H1 (cell line): Measurements from ENCODE around the gene RIPK4. TPM values are rescaled to one million over a fixed set of nuclear protein-coding genes. Genes with fewer than 3 reads are reported as not detected.

Experiments
- CTCF ChIA-PET: fragments of 300-600 bp; sonication (Branson Sonifier 250); formaldehyde crosslinking; loops from one replicate; lab custom pipeline; 2021; ENCODE audit not compliant: partially characterized antibody; lab: Charles Lee
- POLR2A ChIA-PET: fragments of 300-600 bp; sonication (Branson Sonifier 250); formaldehyde crosslinking; loops from one replicate; lab custom pipeline; 2021; ENCODE audit warnings: inconsistent platforms; ENCODE audit not compliant: partially characterized antibody; lab: Charles Lee
- DNase-seq, 2 experiments: peaks; one replicate each; pipeline versions ENCODE4 v3.0.0 to v3.0.0-alpha.2; 2010 to 2022; ENCODE audit warnings: low spot score in 2 of 2, low read depth in 1 of 2, mixed read lengths in 1 of 2
- FAIRE-seq: peaks from 2 replicates; lab custom pipeline; 2011; peaks lifted over from hg19 to GRCh38; lab: Jason Lieb, UNC
- H2AFZ ChIP-seq: 2 replicates; pipeline ENCODE4 v1.8.1; 2012; ENCODE audit warnings: low read length, inconsistent platforms
- H2AK5ac ChIP-seq: 2 replicates; pipeline ENCODE4 v1.6.1; 2013; ENCODE audit warnings: low read depth, low read length
- H2BK120ac ChIP-seq: replicated peaks from 2 replicates; pipeline ENCODE3; 2013; ENCODE audit warnings: low read depth, low read length, inconsistent platforms
- H2BK12ac ChIP-seq: 2 replicates; pipeline ENCODE4 v1.6.1; 2013; ENCODE audit warnings: low read depth, low read length
- H2BK15ac ChIP-seq: 2 replicates; pipeline ENCODE4 v1.6.1; 2013; ENCODE audit warnings: low read length
- H2BK20ac ChIP-seq: 2 replicates; pipeline ENCODE4 v1.6.1; 2013; ENCODE audit warnings: low read length
- H2BK5ac ChIP-seq: 2 replicates; pipeline ENCODE4 v1.6.1; 2013; ENCODE audit warnings: low read depth, low read length
- H3K14ac ChIP-seq: 2 replicates; pipeline ENCODE4 v1.6.1; 2013; ENCODE audit warnings: inconsistent platforms; ENCODE audit not compliant: insufficient read length
- H3K18ac ChIP-seq: 2 replicates; pipeline ENCODE4 v1.6.1; 2013; ENCODE audit warnings: low read length; ENCODE audit errors: extremely low read depth
- H3K23ac ChIP-seq: 2 replicates; pipeline ENCODE4 v1.6.1; 2013; ENCODE audit warnings: inconsistent platforms; ENCODE audit not compliant: insufficient read length
- H3K23me2 ChIP-seq: 2 replicates; pipeline ENCODE4 v1.6.1; 2013; ENCODE audit warnings: low read depth, low read length
- H3K27ac ChIP-seq: 2 replicates; pipeline ENCODE4 v1.6.1; 2011; ENCODE audit warnings: low read depth, low read length, inconsistent platforms
- H3K27me3 ChIP-seq, 4 experiments: replicated peaks in 1 of 4; 1 replicate in 1 of 4; 2 replicates in 3 of 4; pipeline versions ENCODE4 v1.6.1 to v1.8.1; 2011 to 2013; ENCODE audit warnings: low read length in 3 of 4, mild to moderate bottlenecking in 3 of 4, inconsistent platforms in 2 of 4, mixed read lengths in 2 of 4, moderate library complexity in 1 of 4; ENCODE audit not compliant: control insufficient read depth in 3 of 4, insufficient read depth in 3 of 4; ENCODE audit errors: extremely low read depth in 1 of 4
- H3K36me3 ChIP-seq, 4 experiments: 2 replicates each; pipeline versions ENCODE4 v1.6.1 to v1.8.1; 2011 to 2013; ENCODE audit warnings: mild to moderate bottlenecking in 4 of 4, low read length in 3 of 4, moderate library complexity in 2 of 4, control low read depth in 1 of 4, inconsistent platforms in 1 of 4; ENCODE audit not compliant: insufficient read depth in 4 of 4, control insufficient read depth in 2 of 4
- H3K4ac ChIP-seq: replicated peaks from 2 replicates; pipeline ENCODE3; 2013; ENCODE audit warnings: low read length, low read depth, mixed read lengths, inconsistent platforms; ENCODE audit not compliant: insufficient read length
- H3K4me1 ChIP-seq, 4 experiments: replicated peaks in 1 of 4; 1 replicate in 1 of 4; 2 replicates in 3 of 4; pipeline versions ENCODE4 v1.6.1 to v1.8.1; 2011 to 2013; ENCODE audit warnings: low read length in 3 of 4, inconsistent platforms in 2 of 4, mixed read lengths in 1 of 4; ENCODE audit not compliant: insufficient read depth in 4 of 4, control insufficient read depth in 3 of 4
- H3K4me2 ChIP-seq, 2 experiments: 2 replicates each; pipeline versions ENCODE4 v1.6.1 to v1.8.1; 2011 to 2013; ENCODE audit warnings: low read depth in 2 of 2, low read length in 2 of 2, control low read depth in 1 of 2, inconsistent platforms in 1 of 2, mild to moderate bottlenecking in 1 of 2; ENCODE audit not compliant: insufficient read depth in 1 of 2
- H3K4me3 ChIP-seq, 4 experiments: fragments of 200-600, 300-600 bp in 1 of 4; sonication (generic), shearing (Covaris generic), sonication (Bioruptor Twin) in 1 of 4; 2 replicates each; pipeline versions ENCODE4 v1.5.1 to v1.8.1; 2011 to 2016; ENCODE audit warnings: low read length in 4 of 4, low read depth in 3 of 4, control low read depth in 2 of 4, inconsistent platforms in 2 of 4, mild to moderate bottlenecking in 2 of 4, mixed read lengths in 1 of 4, moderate library complexity in 1 of 4; ENCODE audit not compliant: insufficient read depth in 2 of 4; ENCODE audit errors: extremely low read depth in 1 of 4
- H3K56ac ChIP-seq: replicated peaks from 2 replicates; pipeline ENCODE3; 2013; ENCODE audit warnings: low read depth, mild to moderate bottlenecking, mixed read lengths, low read length, inconsistent platforms; ENCODE audit not compliant: insufficient read length
- H3K79me1 ChIP-seq: 2 replicates; pipeline ENCODE4 v1.6.1; 2013; ENCODE audit warnings: low read depth, low read length, control low read depth
- H3K79me2 ChIP-seq, 2 experiments: 2 replicates each; pipeline versions ENCODE4 v1.6.1 to v1.8.1; 2012 to 2013; ENCODE audit warnings: low read length in 2 of 2, mild to moderate bottlenecking in 2 of 2, inconsistent platforms in 1 of 2; ENCODE audit not compliant: insufficient read depth in 2 of 2, control insufficient read depth in 1 of 2
- H3K9ac ChIP-seq, 4 experiments: replicated peaks in 1 of 4; 1 replicate in 1 of 4; 2 replicates in 3 of 4; pipeline versions ENCODE4 v1.6.1 to v1.8.1; 2011 to 2013; ENCODE audit warnings: low read depth in 3 of 4, low read length in 3 of 4, control low read depth in 2 of 4, mild to moderate bottlenecking in 2 of 4, moderate library complexity in 2 of 4, inconsistent platforms in 1 of 4; ENCODE audit errors: extremely low read depth in 1 of 4
- H3K9me3 ChIP-seq, 2 experiments: 2 replicates each; pipeline versions ENCODE4 v1.6.1 to v1.8.1; 2012 to 2013; ENCODE audit warnings: mild to moderate bottlenecking in 2 of 2, moderate library complexity in 2 of 2, control low read depth in 1 of 2, inconsistent platforms in 1 of 2, low read depth in 1 of 2, low read length in 1 of 2, mixed read lengths in 1 of 2; ENCODE audit not compliant: insufficient read depth in 2 of 2
- H4K20me1 ChIP-seq, 2 experiments: replicated peaks in 1 of 2; 2 replicates each; pipeline versions ENCODE3 to v1.8.1; 2011 to 2013; ENCODE audit warnings: inconsistent platforms in 2 of 2, low read length in 2 of 2, mild to moderate bottlenecking in 1 of 2; ENCODE audit not compliant: insufficient read depth in 2 of 2, control insufficient read depth in 1 of 2
- H4K5ac ChIP-seq: 2 replicates; pipeline ENCODE4 v1.6.1; 2013; ENCODE audit warnings: low read length, low read depth, mixed read lengths, inconsistent platforms; ENCODE audit not compliant: insufficient read length
- H4K8ac ChIP-seq: 2 replicates; pipeline ENCODE4 v1.8.0; 2013; ENCODE audit warnings: mild to moderate bottlenecking, moderate library complexity, low read length, inconsistent platforms; ENCODE audit not compliant: insufficient read depth; ENCODE audit errors: extremely low read depth
- H4K91ac ChIP-seq: replicated peaks from 2 replicates; pipeline ENCODE3; 2013; ENCODE audit warnings: low read length, mixed read lengths, inconsistent platforms; ENCODE audit not compliant: insufficient read length
- BACH1 ChIP-seq: IDR thresholded peaks from 2 replicates; pipeline ENCODE4 v1.6.1; 2012; ENCODE audit warnings: low read length, improper control_type of control experiment
- BCL11A ChIP-seq, 2 experiments: IDR thresholded peaks; one replicate each; pipeline ENCODE4 v1.6.1; 2011; ENCODE audit warnings: low read depth in 2 of 2, low read length in 2 of 2, mild to moderate bottlenecking in 2 of 2
- CHD2 ChIP-seq: IDR thresholded peaks from 2 replicates; pipeline ENCODE4 v1.6.1; 2012; ENCODE audit warnings: low read length, improper control_type of control experiment
- CREB1 ChIP-seq: IDR thresholded peaks from 2 replicates; pipeline ENCODE4 v1.6.1; 2012; ENCODE audit warnings: inconsistent platforms
- EP300 ChIP-seq, 2 experiments: IDR thresholded peaks; 1 replicate in 1 of 2; 2 replicates in 1 of 2; pipeline ENCODE4 v1.6.1; 2011 to 2012; ENCODE audit warnings: low read depth in 2 of 2, low read length in 2 of 2, mild to moderate bottlenecking in 2 of 2, borderline replicate concordance in 1 of 2, inconsistent platforms in 1 of 2, moderate library complexity in 1 of 2
- HDAC2 ChIP-seq, 2 experiments: fragments of 300-600 bp in 1 of 2; sonication (generic) in 1 of 2; IDR thresholded peaks; 2 replicates each; pipeline ENCODE4 v1.6.1; 2011 to 2012; ENCODE audit warnings: low read depth in 2 of 2, low read length in 2 of 2, mild to moderate bottlenecking in 2 of 2, moderate library complexity in 2 of 2, borderline replicate concordance in 1 of 2, inconsistent platforms in 1 of 2
- JUN ChIP-seq: IDR thresholded peaks from 2 replicates; pipeline ENCODE4 v1.6.1; 2011; ENCODE audit warnings: low read depth, mild to moderate bottlenecking, improper control_type of control experiment, low read length
- MAFK ChIP-seq: IDR thresholded peaks from 2 replicates; pipeline ENCODE4 v1.6.1; 2012; ENCODE audit warnings: low read depth, mild to moderate bottlenecking, improper control_type of control experiment, low read length
- NANOG ChIP-seq: IDR thresholded peaks from 2 replicates; pipeline ENCODE4 v1.6.1; 2011; ENCODE audit warnings: low read length, low read depth, mild to moderate bottlenecking, inconsistent platforms; ENCODE audit not compliant: insufficient read depth, poor library complexity, severe bottlenecking
- NRF1 ChIP-seq: IDR thresholded peaks from 2 replicates; pipeline ENCODE4 v1.6.1; 2011; ENCODE audit warnings: mild to moderate bottlenecking, low read depth, low read length, improper control_type of control experiment
- RBBP5 ChIP-seq: IDR thresholded peaks from 2 replicates; pipeline ENCODE4 v1.7.1; 2012; ENCODE audit warnings: low read depth, mild to moderate bottlenecking, inconsistent platforms, low read length, moderate library complexity, borderline replicate concordance
- SRF ChIP-seq: IDR thresholded peaks from 2 replicates; pipeline ENCODE4 v1.6.1; 2011; ENCODE audit warnings: mild to moderate bottlenecking, low read depth, low read length, moderate library complexity
- WGBS, 2 experiments: shearing (Covaris generic) in 1 of 2; methylation state at CpG; one replicate each; pipeline versions ENCODE4 v1.1.6 to v1.1.7; 2013 to 2015; ENCODE audit warnings: low lambda C conversion rate in 2 of 2, mixed read lengths in 2 of 2, inconsistent platforms in 1 of 2, low coverage in 1 of 2, missing lambda C conversion rate in 1 of 2; ENCODE audit not compliant: insufficient replicate concordance in 2 of 2, insufficient coverage in 1 of 2, insufficient read length in 1 of 2; ENCODE audit errors: extremely low coverage in 1 of 2, missing lambda C conversion rate in 1 of 2; 5-methylcytosine and 5-hydroxymethylcytosine counted together
- polyA plus RNA-seq, 7 experiments: library from polyadenylated mRNA; depleted of rRNA in 3 of 7; stranded (reverse) in 5 of 7; unstranded in 2 of 7; fragments of >200 nt in 5 of 7; fragments of 200-250 nt in 2 of 7; gene quantifications; 1 replicate in 5 of 7; 2 replicates in 1 of 7; 4 replicates in 1 of 7; pipeline versions ENCODE4 v1.2.1 to v1.2.3, GENCODE V29; 2011 to 2013; ENCODE audit warnings: missing spikeins in 2 of 7, mixed read lengths in 2 of 7
- total RNA-seq: library from RNA; stranded (reverse); fragmentation: NEBNext Ultra II Directional; extraction: Animal tissue kit (Norgen Biotek cat#: 25700); gene quantifications from 2 replicates; pipeline ENCODE4 v1.2.1, GENCODE V29; 2021
- TF ChIP-seq, protein P1 (sequence below): IDR thresholded peaks from 2 replicates; pipeline ENCODE4 v1.6.1; 2011; ENCODE audit warnings: low read length, improper control_type of control experiment

Gene RIPK4
- total and polyA plus RNA-seq, 2 of the 8 experiments (the other 6 are each of a cell fraction or from before 2014, with no cell fraction given) = 2.7 to 5.6 TPM

DNA sequence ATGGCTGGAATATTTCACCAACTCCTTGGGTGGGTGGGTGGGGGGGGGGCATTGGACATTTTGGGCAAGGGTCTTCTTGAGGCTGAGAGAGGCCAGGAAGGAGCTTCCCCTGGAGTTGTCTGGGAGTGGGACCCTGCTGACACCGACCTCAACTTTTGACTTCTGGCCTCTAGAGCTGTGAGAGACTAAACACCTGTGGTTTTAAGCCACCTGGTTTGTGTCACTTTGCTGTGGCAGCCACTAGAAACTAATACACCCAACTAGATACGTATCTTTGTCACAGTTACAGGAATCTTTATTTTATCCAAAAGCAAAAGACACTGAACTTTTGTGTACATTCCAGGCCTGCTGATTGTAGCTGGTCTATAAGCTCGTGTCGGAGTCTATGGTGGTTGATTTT, 9.9 kb upstream of the RIPK4 start:
- H2BK5ac ChIP-seq = no peak overlapping the region
- peaks cover 1 to 8% (median 3%) of the 10 kb centered on the region in 4 experiments; a peak in 6 of 7 replicates for H3K27me3 ChIP-seq
- WGBS, 2 experiments = 85% methylated on average over 4 of the region's 4 CpGs; no CpG with 5 or more reads in 1 of the 2 experiments
- H3K4ac ChIP-seq = no peak overlapping the region
- no peaks in the 10 kb centered on the region for H3K9me3 ChIP-seq
- H4K91ac ChIP-seq = no peak overlapping the region
- H3K4me3 ChIP-seq = no peak overlapping the region
- H3K79me1 ChIP-seq = no peaks in the 10 kb centered on the region
- FAIRE-seq = no peak
- no peak overlapping the region for H2BK15ac ChIP-seq
- H4K20me1 ChIP-seq = no peaks in the 10 kb centered on the region
- H3K14ac ChIP-seq = no peak overlapping the region
- H4K8ac ChIP-seq = no peak overlapping the region
- H3K23ac ChIP-seq = no peak overlapping the region
- H3K18ac ChIP-seq = no peak overlapping the region
- no peak overlapping the region for H4K5ac ChIP-seq
- no peak overlapping the region for H2AFZ ChIP-seq
- CTCF ChIA-PET = interaction anchor here (0.7 to 7.0 kb wide), 19 partner anchors 8 to 165 kb away, joined by 3 to 82 read pairs (median 5); partner anchors contain the start of gene RIPK4
- no peak overlapping the region for H3K4me2 ChIP-seq
- no peak overlapping the region for H2AK5ac ChIP-seq
- no peak for DNase-seq
- H2BK120ac ChIP-seq = no peak overlapping the region
- H3K27ac ChIP-seq = no peak overlapping the region
- H3K36me3 ChIP-seq = no peaks in the 10 kb centered on the region
- H3K23me2 ChIP-seq = no peaks in the 10 kb centered on the region
- peaks cover 8 to 16% (median 11%) of the 10 kb centered on the region in 4 experiments for H3K4me1 ChIP-seq
- no peak overlapping the region for H2BK20ac ChIP-seq
- no peak overlapping the region for H2BK12ac ChIP-seq
- H3K79me2 ChIP-seq = no peaks in the 10 kb centered on the region
- POLR2A ChIA-PET = interaction anchor here (0.8 to 2.1 kb wide), 3 partner anchors 11 to 60 kb away, joined by 3 to 7 read pairs (median 5); no protein-coding TSS in a partner anchor
- no peak overlapping the region for H3K56ac ChIP-seq
- no peak overlapping the region for H3K9ac ChIP-seq
- TF ChIP-seq RBBP5 = no peak
- no peak for TF ChIP-seq MAFK
- no peak for TF ChIP-seq CHD2
- no peak for TF ChIP-seq JUN
- TF ChIP-seq, protein P1, sequence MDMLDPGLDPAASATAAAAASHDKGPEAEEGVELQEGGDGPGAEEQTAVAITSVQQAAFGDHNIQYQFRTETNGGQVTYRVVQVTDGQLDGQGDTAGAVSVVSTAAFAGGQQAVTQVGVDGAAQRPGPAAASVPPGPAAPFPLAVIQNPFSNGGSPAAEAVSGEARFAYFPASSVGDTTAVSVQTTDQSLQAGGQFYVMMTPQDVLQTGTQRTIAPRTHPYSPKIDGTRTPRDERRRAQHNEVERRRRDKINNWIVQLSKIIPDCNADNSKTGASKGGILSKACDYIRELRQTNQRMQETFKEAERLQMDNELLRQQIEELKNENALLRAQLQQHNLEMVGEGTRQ = no peak
- TF ChIP-seq BCL11A (IDR thresholded peaks at IDR 0.05; ENCODE audit: low read depth in 2 of 2, low read length in 2 of 2) = no peak
- no peak for TF ChIP-seq BACH1
- no peak for TF ChIP-seq CREB1
- no peak for TF ChIP-seq HDAC2 (IDR thresholded peaks at IDR 0.05; ENCODE audit: borderline replicate concordance in 1 of 2, low read depth in 2 of 2, low read length in 2 of 2)
- TF ChIP-seq EP300 (IDR thresholded peaks at IDR 0.05; ENCODE audit: borderline replicate concordance in 1 of 2, low read depth in 2 of 2, low read length in 2 of 2) = no peak
- TF ChIP-seq SRF = no peak
- no peak for TF ChIP-seq NRF1
- no peak for TF ChIP-seq NANOG
